ENCODE measurements around the gene PPP1CA. TPM values are rescaled to one million over a fixed set of nuclear protein-coding genes. Genes with fewer than 3 reads are reported as not detected.
"Not testable (repeated sequence)": the region's sequence is repeated elsewhere in the genome, so short reads cannot be mapped to it uniquely, and the experiment has no call there.

The PPP1CA gene
- total RNA-seq, 1 experiment from 2014 or later = 300 TPM

- DNase-seq (ENCODE audit: low read depth) = no peak
Observed at GRCh38 chr11:67435031-67435726, 33.5 kb upstream of the PPP1CA start.

GRCh38 chr11:67434395-67434881 is 32.8 kb upstream of the PPP1CA start:
- DNase-seq (ENCODE audit: low read depth) = no peak

- no peak for DNase-seq (ENCODE audit: low read depth)
Observed at GRCh38 chr11:67433536-67434394, 32.1 kb upstream of the PPP1CA start.

- no peak for DNase-seq (ENCODE audit: low read depth)
Observed at GRCh38 chr11:67432655-67433349, 31.1 kb upstream of the PPP1CA start.

- DNase-seq (ENCODE audit: low read depth) = no peak
Observed at GRCh38 chr11:67431346-67432249, 29.9 kb upstream of the PPP1CA start.

- no peak for DNase-seq (ENCODE audit: low read depth)
Observed at GRCh38 chr11:67429722-67430121, 28.1 kb upstream of the PPP1CA start.

- DNase-seq (ENCODE audit: low read depth) = no peak
Observed at GRCh38 chr11:67429038-67429668, 27.5 kb upstream of the PPP1CA start.

GRCh38 chr11:67428052-67429001 is 26.7 kb upstream of the PPP1CA start, which contains the start of gene RPS6KB2:
Gene RPS6KB2 (plus strand): TSS chr11:67428494. CDS start chr11:67428546, 52 bp downstream.
- DNase-seq (ENCODE audit: low read depth) = peak; percentile 94

GRCh38 chr11:67427364-67427859 is 25.8 kb upstream of the PPP1CA start:
- not testable (repeated sequence) for DNase-seq (ENCODE audit: low read depth)

GRCh38 chr11:67423891-67424613 is 22.4 kb upstream of the PPP1CA start:
- no peak for DNase-seq (ENCODE audit: low read depth)

GRCh38 chr11:67423466-67423865 is 21.8 kb upstream of the PPP1CA start:
- DNase-seq (ENCODE audit: low read depth) = no peak

GRCh38 chr11:67422891-67423290 is 21.2 kb upstream of the PPP1CA start:
- DNase-seq (ENCODE audit: low read depth) = no peak

- DNase-seq (ENCODE audit: low read depth) = no peak
Observed at GRCh38 chr11:67421430-67422031, 19.9 kb upstream of the PPP1CA start.

- peak; percentile 87 for DNase-seq (ENCODE audit: low read depth)
Observed at GRCh38 chr11:67420646-67421429, 19.2 kb upstream of the PPP1CA start.

GRCh38 chr11:67420147-67420645 is 18.5 kb upstream of the PPP1CA start:
- no peak for DNase-seq (ENCODE audit: low read depth)

- DNase-seq (ENCODE audit: low read depth) = no peak
Observed at GRCh38 chr11:67419325-67420049, 17.8 kb upstream of the PPP1CA start.

Data from RPMI7951 (cell line).